PC-9 (cell line): Measurements from ENCODE around the gene HOXC9. TPM values are rescaled to one million over a fixed set of nuclear protein-coding genes. Genes with fewer than 3 reads are reported as not detected.

Source experiments
- BruUV-seq: library from RNA; stranded (reverse); fragments of 400-500 nt; replicated peaks from 2 replicates; lab custom pipeline; 2021; lab: Mats Ljungman, UMichigan
- CTCF ChIA-PET: fragments of 300-600 bp; sonication (Branson Sonifier 250); formaldehyde crosslinking; loops from one replicate; lab custom pipeline; 2022; ENCODE audit warnings: antibody characterized with exemption; lab: Charles Lee
- POLR2A ChIA-PET: fragments of 300-600 bp; sonication (Branson Sonifier 250); formaldehyde crosslinking; loops from one replicate; lab custom pipeline; 2022; ENCODE audit warnings: antibody characterized with exemption; ENCODE audit not compliant: unreplicated experiment; lab: Charles Lee
- DNase-seq, 2 experiments: peaks; one replicate each; pipeline versions ENCODE4 v3.0.0 to v3.0.0-alpha.2; 2015 to 2022; ENCODE audit warnings: mixed read lengths in 1 of 2
- H2AFZ ChIP-seq: fragments of 200-600 bp; sonication (generic); 2 replicates; pipeline ENCODE4 v1.8.1; 2017; ENCODE audit warnings: antibody characterized with exemption
- H3F3A ChIP-seq: fragments of 200-600 bp; sonication (generic); 2 replicates; pipeline ENCODE4 v1.8.1; 2017; ENCODE audit warnings: antibody characterized with exemption, mild to moderate bottlenecking, low read depth; ENCODE audit not compliant: insufficient read depth
- H3K27ac ChIP-seq: fragments of 200-600 bp; sonication (generic); 2 replicates; pipeline ENCODE4 v1.6.1; 2016; ENCODE audit warnings: mixed run types
- H3K27me3 ChIP-seq: fragments of 200-600 bp; sonication (generic); 2 replicates; pipeline ENCODE4 v1.6.1; 2016; ENCODE audit warnings: low read depth, mixed run types; ENCODE audit not compliant: insufficient read depth
- H3K36me3 ChIP-seq: fragments of 200-600 bp; sonication (generic); 2 replicates; pipeline ENCODE4 v1.6.1; 2016; ENCODE audit warnings: low read depth, mixed run types
- H3K4me1 ChIP-seq: fragments of 200-600 bp; sonication (generic); replicated peaks from 2 replicates; pipeline ENCODE4 v1.6.1; 2016; ENCODE audit warnings: mixed run types; ENCODE audit not compliant: insufficient read depth
- H3K4me2 ChIP-seq: fragments of 200-600 bp; sonication (generic); 2 replicates; pipeline ENCODE4 v1.6.1; 2017; ENCODE audit warnings: mixed run types
- H3K4me3 ChIP-seq: fragments of 200-600 bp; sonication (generic); 2 replicates; pipeline ENCODE4 v1.6.1; 2016; ENCODE audit warnings: mixed run types
- H3K79me2 ChIP-seq: fragments of 200-600 bp; sonication (generic); 2 replicates; pipeline ENCODE4 v1.6.1; 2017; ENCODE audit warnings: low read depth, mixed run types
- H3K9me2 ChIP-seq: fragments of 200-600 bp; sonication (generic); 2 replicates; pipeline ENCODE4 v1.8.1; 2017; ENCODE audit warnings: mild to moderate bottlenecking; ENCODE audit not compliant: insufficient read depth
- H3K9me3 ChIP-seq: fragments of 200-600 bp; sonication (generic); 2 replicates; pipeline ENCODE4 v1.8.1; 2016; ENCODE audit warnings: low read depth; ENCODE audit not compliant: insufficient read depth
- H4K20me1 ChIP-seq: fragments of 200-600 bp; sonication (generic); 2 replicates; pipeline ENCODE4 v1.8.1; 2017; ENCODE audit not compliant: insufficient read depth
- EZH2 ChIP-seq: fragments of 200-600 bp; sonication (generic); IDR thresholded peaks from 2 replicates; pipeline ENCODE4 v1.8.0; 2017; ENCODE audit warnings: antibody characterized with exemption, low read depth
- intact Hi-C: fragments of 100-400 bp; cut with micrococcal nuclease; formaldehyde crosslinking; loops from one replicate; pipeline ENCODE4 v1.10.0; 2022; ENCODE audit not compliant: unreplicated experiment
- total RNA-seq: library from RNA; stranded (reverse); gene quantifications from 2 replicates; pipeline ENCODE4 v1.2.3, GENCODE V29; 2021
- TF ChIP-seq, protein P1 (sequence below): fragments of 200-600 bp; sonication (generic); conservative IDR thresholded peaks from 2 replicates; pipeline ENCODE4 v1.6.1; 2017; ENCODE audit warnings: mixed run types, antibody characterized with exemption, mild to moderate bottlenecking, moderate library complexity

Gene HOXC9
- total RNA-seq, 1 experiment from 2014 or later = 10.2 TPM

DNA sequence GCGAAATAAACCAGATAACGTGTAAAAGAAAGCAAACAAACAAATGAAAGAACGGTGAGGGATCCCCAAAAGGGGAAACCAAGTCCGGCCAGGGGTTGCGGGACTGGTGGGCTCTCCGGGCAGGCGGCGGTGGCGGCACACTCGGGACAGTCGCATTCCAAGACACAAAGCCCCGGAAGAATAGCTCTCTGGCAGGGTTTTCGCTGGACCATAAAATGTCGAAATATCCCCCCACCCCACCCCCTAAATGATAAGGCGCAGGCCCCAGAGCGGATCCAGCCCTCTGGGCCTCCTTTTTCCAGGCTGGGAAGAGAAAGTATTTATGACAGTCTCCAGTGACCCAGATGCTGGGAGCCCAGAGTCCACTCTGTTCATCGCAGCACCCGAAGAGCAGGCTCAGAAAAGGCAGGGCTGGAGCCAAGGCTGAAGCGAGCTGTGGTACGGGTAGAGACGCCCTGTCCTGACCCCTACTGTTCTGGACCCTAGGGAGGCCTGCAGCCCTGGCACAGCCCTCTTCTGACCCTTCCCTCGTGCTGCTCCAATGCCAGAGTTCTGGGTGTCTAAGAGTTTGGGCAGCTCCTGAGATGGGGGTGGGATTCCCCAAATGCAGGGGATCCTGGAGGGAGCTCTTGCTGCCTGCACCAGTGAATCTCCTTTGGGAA is 6.7 kb downstream of the HOXC9 start:
- H3K36me3 ChIP-seq = no peaks in the 10 kb centered on the region
- intact Hi-C loops = loop anchor here (1.0 to 5.0 kb wide), 5 partner anchors 185 to 371 kb away; no protein-coding TSS in a partner anchor
- TF ChIP-seq, protein P1, sequence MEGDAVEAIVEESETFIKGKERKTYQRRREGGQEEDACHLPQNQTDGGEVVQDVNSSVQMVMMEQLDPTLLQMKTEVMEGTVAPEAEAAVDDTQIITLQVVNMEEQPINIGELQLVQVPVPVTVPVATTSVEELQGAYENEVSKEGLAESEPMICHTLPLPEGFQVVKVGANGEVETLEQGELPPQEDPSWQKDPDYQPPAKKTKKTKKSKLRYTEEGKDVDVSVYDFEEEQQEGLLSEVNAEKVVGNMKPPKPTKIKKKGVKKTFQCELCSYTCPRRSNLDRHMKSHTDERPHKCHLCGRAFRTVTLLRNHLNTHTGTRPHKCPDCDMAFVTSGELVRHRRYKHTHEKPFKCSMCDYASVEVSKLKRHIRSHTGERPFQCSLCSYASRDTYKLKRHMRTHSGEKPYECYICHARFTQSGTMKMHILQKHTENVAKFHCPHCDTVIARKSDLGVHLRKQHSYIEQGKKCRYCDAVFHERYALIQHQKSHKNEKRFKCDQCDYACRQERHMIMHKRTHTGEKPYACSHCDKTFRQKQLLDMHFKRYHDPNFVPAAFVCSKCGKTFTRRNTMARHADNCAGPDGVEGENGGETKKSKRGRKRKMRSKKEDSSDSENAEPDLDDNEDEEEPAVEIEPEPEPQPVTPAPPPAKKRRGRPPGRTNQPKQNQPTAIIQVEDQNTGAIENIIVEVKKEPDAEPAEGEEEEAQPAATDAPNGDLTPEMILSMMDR = no peak
- no peak for TF ChIP-seq EZH2
- H3K27ac ChIP-seq = no peak overlapping the region
- no peak for DNase-seq
- ChIA-PET CTCF (interaction anchor here (0.5 to 1.6 kb wide), 4 partner anchors 182 to 195 kb away, joined by 3 to 8 read pairs (median 6); partner anchors contain the start of gene SMUG1), POLR2A (no interaction called here)
- no peaks in the 10 kb centered on the region for H3K9me2 ChIP-seq
- no peaks in the 10 kb centered on the region for H3K79me2 ChIP-seq
- peak overlapping the region; percentile 65; the same call in 1 of the 2 replicates for H3K4me2 ChIP-seq
- no peak overlapping the region for H2AFZ ChIP-seq
- no peaks in the 10 kb centered on the region; the same call in 1 of the 2 replicates for H3F3A ChIP-seq
- H3K4me1 ChIP-seq = no peaks in the 10 kb centered on the region
- H3K27me3 ChIP-seq = no peaks in the 10 kb centered on the region
- no peaks in the 10 kb centered on the region for H4K20me1 ChIP-seq
- BruUV-seq = no TSS peak
- H3K9me3 ChIP-seq = no peaks in the 10 kb centered on the region
- no peak overlapping the region for H3K4me3 ChIP-seq

- POLR2A ChIA-PET = interaction anchor here (0.6 kb wide), 1 partner anchor 756 kb away, joined by 3 read pairs; a partner anchor contains a TSS
- no peaks in the 10 kb centered on the region for H3K9me3 ChIP-seq
- H3K36me3 ChIP-seq = no peaks in the 10 kb centered on the region
- H3K9me2 ChIP-seq = no peaks in the 10 kb centered on the region
- no peak for TF ChIP-seq EZH2
- TF ChIP-seq, protein P1 = no peak
- no peak overlapping the region for H3K4me2 ChIP-seq
- no peaks in the 10 kb centered on the region for H3K79me2 ChIP-seq
- no peak overlapping the region for H3K4me3 ChIP-seq
- H2AFZ ChIP-seq = no peak overlapping the region
- intact Hi-C loops = loop anchor here (5.0 kb wide), 2 partner anchors 305 to 370 kb away; no protein-coding TSS in a partner anchor
- no peaks in the 10 kb centered on the region for H3K4me1 ChIP-seq
- no TSS peak for BruUV-seq
- CTCF ChIA-PET = interaction anchor here (1.3 kb wide), 1 partner anchor 194 kb away, joined by 12 read pairs; no protein-coding TSS in a partner anchor
- H3F3A ChIP-seq = no peaks in the 10 kb centered on the region; the same call in 1 of the 2 replicates
- H4K20me1 ChIP-seq = no peaks in the 10 kb centered on the region
- no peaks in the 10 kb centered on the region for H3K27me3 ChIP-seq
- DNase-seq = no peak
- no peak overlapping the region for H3K27ac ChIP-seq
These were observed 7.7 kb downstream of the HOXC9 start for GRCh38 chr12:54007538-54008259.

DNA sequence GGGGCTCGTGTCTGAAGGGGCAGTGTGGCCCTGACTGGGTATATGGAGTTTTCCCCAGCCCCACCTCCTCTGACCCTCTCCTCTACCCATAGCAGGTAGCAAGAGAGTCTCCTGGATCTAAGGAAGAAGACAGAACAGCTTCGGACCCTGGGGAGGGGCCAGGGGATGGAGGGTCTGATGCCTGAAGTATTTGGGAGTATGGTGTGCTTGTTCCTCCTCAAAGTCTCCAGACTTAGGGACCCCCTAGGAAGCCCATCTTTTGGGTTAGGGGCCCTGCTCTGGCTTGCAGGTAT is 8.2 kb downstream of the HOXC9 start:
- Histone ChIP-seq H3F3A (no peaks in the 10 kb centered on the region), H3K9me2 (no peaks in the 10 kb centered on the region), H3K4me1 (no peaks in the 10 kb centered on the region), H4K20me1 (no peaks in the 10 kb centered on the region), H3K27ac (no peak overlapping the region), H2AFZ (no peak overlapping the region), H3K9me3 (no peaks in the 10 kb centered on the region), H3K36me3 (no peaks in the 10 kb centered on the region), H3K79me2 (no peaks in the 10 kb centered on the region), H3K27me3 (no peaks in the 10 kb centered on the region), H3K4me2 (no peak overlapping the region), H3K4me3 (no peak overlapping the region)
- ChIA-PET CTCF (interaction anchor here (1.0 to 1.3 kb wide), 2 partner anchors 9 to 193 kb away, joined by 4 to 12 read pairs; no protein-coding TSS in a partner anchor), POLR2A (interaction anchor here (0.6 kb wide), 1 partner anchor 756 kb away, joined by 3 read pairs; a partner anchor contains a TSS)
- DNase-seq = no peak
- intact Hi-C loops = loop anchor here (5.0 kb wide), 2 partner anchors 306 to 369 kb away; no protein-coding TSS in a partner anchor
- TF ChIP-seq EZH2 = no peak
- TF ChIP-seq, protein P1 = no peak
- BruUV-seq = no TSS peak
